Right lobe of liver (tissue), 6 donors: Measurements from ENCODE around the gene IREB2. TPM values are rescaled to one million over a fixed set of nuclear protein-coding genes. Genes with fewer than 3 reads are reported as not detected.
A peak's percentile ranks its signal among the peaks of the same experiment; 100 is the strongest.

Experiments used
- ATAC-seq, 4 donors: fragments of 200-7000 bp; cut with Tn5 transposase; one replicate each; pipeline ENCODE4 v1.9.1; 2020; ENCODE audit warnings: mild to moderate bottlenecking in 4 of 4, moderate library complexity in 4 of 4
- DNase-seq, 3 donors: peaks; one replicate each; pipeline ENCODE4 v3.0.0-alpha.2; 2020
- H3K27ac ChIP-seq, 3 donors: fragments of 200-600 bp; one replicate each; pipeline ENCODE4 v1.8.0; 2022
- H3K27me3 ChIP-seq, 2 donors: fragments of 200-600 bp; one replicate each; pipeline ENCODE4 v1.8.0; 2022
- H3K36me3 ChIP-seq, 4 donors: fragments of 200-600 bp; sonication (generic) in 1 of 4; one replicate each; pipeline versions ENCODE4 v1.5.1 to v1.8.0; 2017 to 2022; ENCODE audit warnings: control low read depth in 1 of 4
- H3K4me1 ChIP-seq, 4 donors: fragments of 200-600 bp; sonication (generic) in 1 of 4; one replicate each; pipeline versions ENCODE4 v1.5.1 to v1.8.0; 2017 to 2022; ENCODE audit warnings: control low read depth in 1 of 4
- H3K4me3 ChIP-seq, 3 donors: fragments of 200-600 bp; one replicate each; pipeline ENCODE4 v1.8.0; 2022
- H3K9me3 ChIP-seq, 4 donors: fragments of 200-600 bp; sonication (generic) in 1 of 4; one replicate each; pipeline versions ENCODE4 v1.5.1 to v1.8.0; 2017 to 2022; ENCODE audit warnings: control low read depth in 1 of 4
- CTCF ChIP-seq, 4 donors: fragments of 200-600 bp in 3 of 4; fragments of 450-650 bp in 1 of 4; IDR thresholded peaks; one replicate each; pipeline versions ENCODE4 v1.5.1 to v1.8.0; 2016 to 2022; ENCODE audit warnings: antibody characterized with exemption in 4 of 4, mild to moderate bottlenecking in 2 of 4
- POLR2A ChIP-seq: fragments of 450-650 bp; IDR thresholded peaks from one replicate; pipeline ENCODE4 v1.6.1; 2017; ENCODE audit warnings: antibody characterized with exemption, mild to moderate bottlenecking
- WGBS: methylation state at CpG from one replicate; pipeline ENCODE4 v1.1.6; 2018; ENCODE audit warnings: low coverage, low lambda C conversion rate; ENCODE audit not compliant: insufficient coverage; ENCODE audit errors: missing lambda C conversion rate; 5-methylcytosine and 5-hydroxymethylcytosine counted together
- intact Hi-C, 2 donors: fragments of 100-400 bp; cut with DNase I; formaldehyde crosslinking; loops; one replicate each; pipeline versions ENCODE4 v1.11.2 to v1.14.1; 2022
- total RNA-seq, 6 experiments: library from RNA; depleted of rRNA in 2 of 6; stranded (reverse); fragments of >200 nt in 2 of 6; fragmentation: NEBNext Ultra II Directional in 3 of 6; extraction: Animal tissue kit (Norgen Biotek cat#: 25700) in 3 of 6; gene quantifications; one replicate each; pipeline versions ENCODE4 v1.1.0 to v1.2.4, GENCODE V29; 2016 to 2023
- donor health status: DM: no; HTN: yes; CAD: no.
- donor health status: DM: no; HTN: no; CAD: no.
- donor health status: DM: no; HTN: no; CAD: no.
- donor health status: DM: no; HTN: yes; CAD: no.
- donor health status: DM: no; HTN: yes; CAD: no.

IREB2 gene
- total RNA-seq, 6 experiments from 2014 or later: 17.1 to 36.2 (median 25.6) TPM

GRCh38 chr15:78455749-78456148 is 17.7 kb downstream of the IREB2 start:
- ATAC-seq: no peak
- TF ChIP-seq POLR2A (no peak), CTCF (IDR thresholded peaks at IDR 0.05) (no peak)
- 62% methylated on average over 2 of the region's 3 CpGs for WGBS
- Histone ChIP-seq H3K27ac (no peak overlapping the region), H3K9me3 (no peaks in the 10 kb centered on the region), H3K4me1 (peaks cover 0 to 17% (median under 1%) of the 10 kb centered on the region in 4 donors), H3K36me3 (no peaks in the 10 kb centered on the region), H3K4me3 (no peak overlapping the region), H3K27me3 (no peaks in the 10 kb centered on the region)
- intact Hi-C loops: no loop called here
- no peak for DNase-seq

- no peaks in the 10 kb centered on the region for H3K27me3 ChIP-seq
- DNase-seq (no peak), ATAC-seq (no peak)
- H3K27ac ChIP-seq: no peak overlapping the region
- H3K9me3 ChIP-seq: no peaks in the 10 kb centered on the region
- peaks cover 0 to 21% (median 3%) of the 10 kb centered on the region in 4 donors for H3K4me1 ChIP-seq
- no peak overlapping the region for H3K4me3 ChIP-seq
- 80% methylated on average over 7 of the region's 7 CpGs for WGBS
- TF ChIP-seq POLR2A: no peak
- no peak for TF ChIP-seq CTCF (IDR thresholded peaks at IDR 0.05)
- H3K36me3 ChIP-seq: no peaks in the 10 kb centered on the region
- intact Hi-C loops: no loop called here
Observed at GRCh38 chr15:78456426-78456825, 18.4 kb downstream of the IREB2 start.

GRCh38 chr15:78457101-78457500 is 19.1 kb downstream of the IREB2 start:
- Histone ChIP-seq H3K27ac (no peak overlapping the region), H3K9me3 (no peaks in the 10 kb centered on the region), H3K27me3 (no peaks in the 10 kb centered on the region), H3K4me1 (peaks cover 0 to 21% (median 4%) of the 10 kb centered on the region in 4 donors), H3K4me3 (no peak overlapping the region), H3K36me3 (no peaks in the 10 kb centered on the region)
- intact Hi-C loops: no loop called here
- WGBS: 6% methylated on average over 1 of the region's 1 CpG
- TF ChIP-seq CTCF (IDR thresholded peaks at IDR 0.05) (no peak), POLR2A (no peak)
- ATAC-seq (peak; percentile 54 to 78 (median 68)), DNase-seq (no peak)

- no peaks in the 10 kb centered on the region for H3K9me3 ChIP-seq
- no peak overlapping the region for H3K27ac ChIP-seq
- ATAC-seq (no peak), DNase-seq (no peak)
- H3K36me3 ChIP-seq: peaks cover 0 to 28% (median 8%) of the 10 kb centered on the region in 4 donors
- H3K4me1 ChIP-seq: peaks cover 0 to 21% (median 4%) of the 10 kb centered on the region in 4 donors
- intact Hi-C loops: no loop called here
- 79% methylated on average over 4 of the region's 4 CpGs for WGBS
- no peak overlapping the region for H3K4me3 ChIP-seq
- TF ChIP-seq CTCF (IDR thresholded peaks at IDR 0.05) (no peak), POLR2A (no peak)
- H3K27me3 ChIP-seq: no peaks in the 10 kb centered on the region
Observed at GRCh38 chr15:78460737-78461136, 22.7 kb downstream of the IREB2 start.
